C4-2B (cell line): ENCODE measurements around the gene GGACT.

Source experiments
- ZFX ChIP-seq: fragments of 450-650 bp; IDR thresholded peaks from 2 replicates; pipeline ENCODE4 v1.6.1; 2017
- TF ChIP-seq, protein P1 (sequence below): fragments of 450-650 bp; conservative IDR thresholded peaks from 2 replicates; pipeline ENCODE4 v1.5.1; 2017; ENCODE audit warnings: mild to moderate bottlenecking

DNA sequence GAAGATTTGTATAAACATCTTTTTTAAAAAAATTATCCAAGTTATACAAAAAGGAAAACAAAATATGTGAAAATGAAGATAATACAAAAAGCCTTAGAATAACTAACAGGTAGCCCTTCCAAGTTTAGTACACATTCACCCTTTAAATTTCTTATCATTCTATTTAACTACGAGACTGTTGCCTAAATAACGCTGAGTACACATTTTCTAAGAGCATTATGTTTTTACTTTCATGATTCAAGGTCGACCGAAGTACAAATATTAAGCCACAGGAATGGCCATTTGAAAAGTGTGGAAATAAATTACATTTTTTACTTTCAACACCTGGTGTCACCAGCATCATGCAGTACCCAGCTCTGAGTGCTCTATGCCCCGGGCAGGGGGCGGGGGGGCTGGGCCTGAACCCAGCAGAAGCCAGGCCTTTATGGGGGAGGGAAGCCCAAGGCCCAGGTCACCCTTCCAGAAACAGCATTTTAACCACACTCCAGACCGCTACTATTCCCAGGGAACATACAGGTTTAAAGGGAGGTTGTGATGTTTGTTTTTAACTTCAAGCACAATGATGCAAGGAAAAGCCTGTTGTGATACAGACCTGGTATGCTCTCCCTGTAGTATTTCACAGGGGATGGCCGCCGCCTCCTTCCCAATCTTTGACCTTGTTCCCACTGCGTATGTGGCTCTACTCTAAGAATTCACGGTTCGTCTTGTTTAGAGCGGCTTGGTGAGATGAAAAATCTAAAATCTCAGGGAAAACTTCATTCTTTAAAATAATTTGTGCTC lies 24.0 kb downstream of the GGACT start:
- TF ChIP-seq, protein P1, sequence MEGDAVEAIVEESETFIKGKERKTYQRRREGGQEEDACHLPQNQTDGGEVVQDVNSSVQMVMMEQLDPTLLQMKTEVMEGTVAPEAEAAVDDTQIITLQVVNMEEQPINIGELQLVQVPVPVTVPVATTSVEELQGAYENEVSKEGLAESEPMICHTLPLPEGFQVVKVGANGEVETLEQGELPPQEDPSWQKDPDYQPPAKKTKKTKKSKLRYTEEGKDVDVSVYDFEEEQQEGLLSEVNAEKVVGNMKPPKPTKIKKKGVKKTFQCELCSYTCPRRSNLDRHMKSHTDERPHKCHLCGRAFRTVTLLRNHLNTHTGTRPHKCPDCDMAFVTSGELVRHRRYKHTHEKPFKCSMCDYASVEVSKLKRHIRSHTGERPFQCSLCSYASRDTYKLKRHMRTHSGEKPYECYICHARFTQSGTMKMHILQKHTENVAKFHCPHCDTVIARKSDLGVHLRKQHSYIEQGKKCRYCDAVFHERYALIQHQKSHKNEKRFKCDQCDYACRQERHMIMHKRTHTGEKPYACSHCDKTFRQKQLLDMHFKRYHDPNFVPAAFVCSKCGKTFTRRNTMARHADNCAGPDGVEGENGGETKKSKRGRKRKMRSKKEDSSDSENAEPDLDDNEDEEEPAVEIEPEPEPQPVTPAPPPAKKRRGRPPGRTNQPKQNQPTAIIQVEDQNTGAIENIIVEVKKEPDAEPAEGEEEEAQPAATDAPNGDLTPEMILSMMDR: no peak
- no peak for TF ChIP-seq ZFX
